WI38 (cell line): Measurements from ENCODE around the gene AP5B1.

Experiments used
- H3K4me3 ChIP-seq: 2 replicates; pipeline ENCODE4 v1.5.1; 2011; ENCODE audit warnings: low read depth, mild to moderate bottlenecking, control low read depth, low read length
- CTCF ChIP-seq: IDR thresholded peaks from 2 replicates; pipeline ENCODE4 v1.5.1; 2012; ENCODE audit warnings: low read depth, mild to moderate bottlenecking, control low read depth, low read length

Gene AP5B1

GRCh38 chr11:65809496-65809895, 28.7 kb upstream of the AP5B1 start:
- TF ChIP-seq CTCF = no peak
- H3K4me3 ChIP-seq = no peak overlapping the region

- no peak overlapping the region for H3K4me3 ChIP-seq
- no peak for TF ChIP-seq CTCF
Observed at GRCh38 chr11:65808744-65809341, 28.1 kb upstream of the AP5B1 start.

- TF ChIP-seq CTCF = no peak
Observed at GRCh38 chr11:65806979-65807378, 26.2 kb upstream of the AP5B1 start.

GRCh38 chr11:65803797-65804492, 23.2 kb upstream of the AP5B1 start:
- no peak for TF ChIP-seq CTCF
- H3K4me3 ChIP-seq = no peak overlapping the region

More at GRCh38 chr11:65806979-65807378, 26.2 kb upstream of the AP5B1 start:
- H3K4me3 ChIP-seq = no peak overlapping the region

GRCh38 chr11:65802841-65803240, 22.1 kb upstream of the AP5B1 start:
- no peak for TF ChIP-seq CTCF
- no peak overlapping the region for H3K4me3 ChIP-seq

GRCh38 chr11:65801153-65801987, 20.6 kb upstream of the AP5B1 start:
- H3K4me3 ChIP-seq = no peak overlapping the region
- no peak for TF ChIP-seq CTCF

- H3K4me3 ChIP-seq = no peak overlapping the region
- TF ChIP-seq CTCF = no peak
Observed at GRCh38 chr11:65798882-65799281, 18.1 kb upstream of the AP5B1 start.
